CD4-positive, alpha-beta T cell treated with Interferon alpha-2 for 1 hour (primary cell): Measurements from ENCODE around the gene TTC27.
A peak's percentile ranks its signal among the peaks of the same experiment; 100 is the strongest.
"Not testable (repeated sequence)": the region's sequence is repeated elsewhere in the genome, so short reads cannot be mapped to it uniquely, and the experiment has no call there.

Experiments
- DNase-seq, 2 donors: peaks; one replicate each; pipeline ENCODE4 v3.0.0-alpha.2; 2020 to 2022

Gene TTC27

DNA sequence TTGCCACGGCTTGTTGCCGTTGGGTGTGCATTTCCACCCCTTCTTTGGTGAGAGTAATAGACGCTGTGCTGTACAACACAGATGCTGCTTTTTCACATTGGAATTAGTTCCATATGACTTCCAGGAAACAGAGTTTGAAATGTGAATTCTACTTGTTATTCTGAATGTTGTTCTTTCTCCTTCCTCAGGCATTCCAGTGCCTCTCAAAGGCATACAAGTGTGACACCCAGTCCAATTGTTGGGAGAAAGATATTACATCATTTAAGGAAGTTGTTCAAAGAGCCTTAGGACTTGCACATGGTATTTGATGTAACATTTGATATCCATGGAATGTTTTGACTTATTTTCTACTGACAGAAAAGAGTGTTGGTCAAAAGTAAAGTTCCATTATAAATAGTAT is 184.5 kb downstream of the TTC27 start:
- no peak for DNase-seq

DNA sequence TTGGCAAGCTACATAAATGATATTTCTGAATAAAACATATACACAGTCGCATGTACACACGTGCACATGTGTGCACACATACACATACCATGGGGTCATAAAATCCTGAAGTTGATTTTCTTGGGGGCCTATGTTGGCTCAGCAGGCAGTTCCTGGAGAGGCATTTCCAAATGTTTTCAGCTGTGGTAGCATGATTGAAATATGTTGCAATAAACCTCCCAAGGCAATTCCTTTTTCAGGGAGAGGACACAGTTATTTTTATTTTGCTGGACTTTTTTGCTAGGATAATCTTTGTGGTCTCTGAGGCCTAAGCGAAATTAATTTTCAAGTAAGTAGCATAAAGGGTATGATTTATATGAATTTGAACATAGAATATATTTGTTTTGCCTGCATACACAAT is 192.2 kb downstream of the TTC27 start:
- DNase-seq: no peak

DNA sequence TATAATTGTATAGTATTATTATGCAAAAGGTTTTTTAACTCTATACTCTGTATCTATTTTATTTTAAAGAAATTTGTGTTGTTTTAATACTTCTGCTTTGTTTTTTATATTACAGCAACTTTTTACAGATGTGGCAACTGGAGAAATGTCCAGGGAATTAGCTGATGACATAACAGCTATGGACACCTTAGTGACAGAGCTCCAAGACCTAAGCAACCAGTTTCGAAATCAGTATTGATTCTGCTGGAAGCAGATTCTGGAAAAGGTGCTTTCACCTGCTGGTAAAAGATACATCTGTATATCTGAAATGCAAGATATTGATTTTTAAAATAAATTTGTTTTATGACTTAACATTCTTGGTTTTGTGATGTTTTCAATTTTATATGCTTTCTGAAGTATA is 192.9 kb downstream of the TTC27 start:
- no peak for DNase-seq

DNA sequence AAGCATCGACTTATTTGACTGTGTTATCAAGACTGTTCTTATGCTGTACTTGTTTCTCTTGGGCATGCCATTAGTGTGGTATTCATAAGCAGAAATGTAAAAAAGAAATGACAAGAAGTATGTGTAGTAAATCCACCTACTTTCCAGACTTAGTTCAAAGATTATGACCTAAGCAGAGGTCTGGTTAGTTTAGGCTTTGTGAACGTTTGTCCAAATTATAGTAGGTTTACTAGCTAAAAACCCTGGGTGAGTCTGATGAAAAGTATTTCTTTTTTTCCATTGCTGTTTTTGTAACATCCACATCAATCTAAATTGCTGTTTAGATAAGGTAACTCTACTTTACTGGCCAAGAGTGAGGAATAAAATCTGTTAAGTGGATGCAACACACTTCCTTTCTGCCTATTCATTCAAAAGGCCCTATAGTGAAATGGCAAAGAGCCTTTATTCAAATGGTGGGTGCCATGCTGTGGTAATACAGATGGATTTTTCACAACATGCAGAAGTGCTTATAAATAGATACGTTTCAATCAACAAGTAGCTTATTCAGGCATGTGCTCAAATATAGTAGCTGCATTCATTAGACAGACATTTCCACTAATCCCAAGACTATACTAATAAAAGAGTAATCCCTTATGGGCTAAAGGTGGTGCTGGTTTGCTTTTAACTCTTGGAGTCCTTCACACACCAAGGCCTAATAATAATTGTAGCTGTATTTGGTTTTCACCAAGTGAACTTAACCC is 196.4 kb downstream of the TTC27 start:
- DNase-seq: no peak

DNA sequence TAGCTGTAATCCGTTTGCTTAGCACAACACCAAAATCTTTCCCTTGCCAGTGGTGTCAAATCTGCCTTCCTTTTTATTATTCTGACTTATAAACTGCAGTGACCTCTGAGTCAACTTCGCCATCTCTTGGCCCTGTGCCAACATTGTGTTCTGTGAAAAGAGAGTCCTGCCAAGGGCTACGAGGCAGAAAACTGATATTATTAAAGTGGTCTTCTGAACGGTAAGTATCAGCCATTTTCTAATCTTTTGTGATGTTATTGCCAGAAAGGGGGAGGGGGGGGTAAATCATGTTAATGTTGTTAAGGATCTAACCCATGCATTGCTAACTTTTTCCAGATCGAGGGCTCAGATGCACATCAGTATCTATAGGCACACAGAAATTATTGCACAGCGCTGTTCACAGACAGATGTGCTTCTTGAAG is 197.5 kb downstream of the TTC27 start:
- DNase-seq: no peak

DNA sequence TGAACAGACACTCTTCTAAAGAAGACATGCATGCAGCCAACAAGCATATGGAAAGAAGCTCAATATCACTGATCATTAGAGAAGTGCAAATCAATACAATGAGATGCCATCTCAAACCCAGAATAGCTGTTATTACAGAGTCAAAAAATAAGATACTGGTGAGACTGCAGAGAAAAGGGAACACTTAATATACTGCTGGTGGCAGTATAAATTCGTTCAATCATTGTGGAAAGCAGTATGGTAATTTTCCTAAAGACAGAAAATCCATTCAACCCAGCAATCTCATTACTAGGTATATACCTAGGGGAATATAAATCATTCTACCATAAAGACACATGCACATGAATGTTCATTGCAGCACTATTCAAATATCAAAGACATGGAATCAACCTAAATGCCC is 202.3 kb downstream of the TTC27 start:
- no peak for DNase-seq

- no peak for DNase-seq
These were observed 205.0 kb downstream of the TTC27 start for GRCh38 chr2:32832821-32833220.

DNA sequence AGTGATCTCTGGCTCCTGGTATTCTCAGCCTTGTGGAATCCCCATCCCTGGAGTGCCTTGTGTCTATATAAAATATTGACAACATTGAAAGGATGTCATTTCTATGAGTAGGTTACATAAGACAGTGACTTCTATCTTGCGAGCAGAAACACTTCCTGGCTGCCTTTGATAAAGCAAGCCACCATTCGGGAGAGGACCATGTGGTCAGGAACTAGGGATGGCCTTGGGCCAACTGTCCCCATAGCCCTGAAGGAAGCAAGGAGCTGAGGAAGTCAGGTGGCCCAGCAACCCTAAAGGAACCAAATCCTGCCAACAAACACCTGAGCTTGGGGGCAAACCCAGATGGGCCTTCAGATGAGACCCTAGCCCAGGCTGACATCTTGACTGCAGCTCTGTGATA is 205.9 kb downstream of the TTC27 start:
- no peak for DNase-seq

DNA sequence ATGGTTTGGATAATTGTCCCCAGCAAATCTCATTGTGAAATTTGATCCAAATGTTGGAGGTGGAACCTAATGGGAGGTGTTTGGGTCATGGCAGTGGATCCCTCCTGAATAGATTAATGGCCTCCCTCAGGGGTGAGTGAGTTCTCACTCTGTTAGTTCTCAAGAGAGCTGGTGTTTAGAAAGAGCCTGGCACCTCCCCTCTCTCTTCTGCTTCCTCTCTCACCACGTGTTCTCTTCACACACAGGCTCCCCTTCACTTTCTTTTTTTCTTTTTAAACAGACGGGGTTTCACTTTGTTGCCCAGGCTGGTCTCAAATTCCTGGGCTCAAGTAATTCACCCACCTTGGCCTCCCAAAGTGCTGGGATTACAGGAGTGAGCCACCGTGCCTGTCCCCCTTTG is 207.3 kb downstream of the TTC27 start:
- DNase-seq: no peak

DNA sequence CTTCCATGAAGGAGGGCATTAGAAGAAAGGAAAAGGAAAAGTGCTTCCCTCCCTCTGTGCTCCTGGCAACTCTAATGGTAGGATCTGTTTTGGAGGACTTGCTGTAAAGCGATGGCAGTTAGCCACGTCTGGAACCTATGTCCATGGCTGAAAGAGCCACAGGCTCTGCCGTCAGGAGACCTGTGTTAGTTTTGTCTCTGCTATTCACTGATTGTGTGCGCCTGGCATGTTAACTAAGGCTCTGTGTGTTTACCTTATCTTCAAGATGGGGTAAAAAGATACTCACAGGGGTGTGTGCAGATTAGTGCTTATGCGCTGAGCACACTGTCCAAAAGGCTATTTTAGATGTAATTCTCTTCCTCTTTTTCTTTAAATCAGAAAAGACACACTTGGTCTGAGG is 209.1 kb downstream of the TTC27 start:
- DNase-seq: no peak

DNA sequence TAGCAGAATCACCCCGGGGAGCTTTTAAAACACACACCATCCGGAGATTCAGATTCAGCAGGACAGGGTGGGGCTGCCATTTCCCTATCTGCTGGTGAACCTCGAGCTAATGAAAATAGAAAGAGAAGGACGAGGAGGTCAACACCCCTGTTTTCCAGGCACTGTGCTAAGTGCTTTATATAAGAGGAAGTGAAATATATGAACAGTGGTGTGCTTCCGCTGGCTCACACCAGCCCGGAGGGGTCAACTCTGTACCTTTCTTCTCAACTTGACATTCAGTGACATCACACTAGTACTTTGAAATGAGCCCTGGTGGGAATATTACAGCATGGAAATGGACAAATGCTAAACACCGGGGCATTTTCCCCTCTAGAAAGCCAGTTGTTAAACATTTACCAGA is 210.6 kb downstream of the TTC27 start:
- DNase-seq: peak; percentile 2 to 8

DNA sequence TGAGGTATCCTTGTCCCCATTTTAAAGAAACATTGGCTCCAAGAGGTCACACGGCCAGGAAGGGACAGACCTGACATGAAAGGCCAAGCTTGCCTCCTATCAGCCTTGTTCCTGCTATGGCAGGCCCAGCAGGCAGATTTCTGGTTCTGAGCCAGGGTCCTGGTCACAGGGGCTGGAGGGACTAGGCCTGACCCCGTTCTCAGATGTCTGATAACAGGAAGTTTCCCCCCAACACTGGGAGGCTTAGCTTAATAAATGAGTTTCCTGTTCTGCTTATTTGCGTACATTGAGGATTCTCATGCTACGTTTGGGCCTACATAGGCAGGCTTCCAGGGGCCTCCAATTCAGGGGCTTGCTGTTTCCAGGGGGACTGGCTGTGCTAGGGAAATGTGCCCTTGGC is 211.1 kb downstream of the TTC27 start:
- DNase-seq: no peak

DNA sequence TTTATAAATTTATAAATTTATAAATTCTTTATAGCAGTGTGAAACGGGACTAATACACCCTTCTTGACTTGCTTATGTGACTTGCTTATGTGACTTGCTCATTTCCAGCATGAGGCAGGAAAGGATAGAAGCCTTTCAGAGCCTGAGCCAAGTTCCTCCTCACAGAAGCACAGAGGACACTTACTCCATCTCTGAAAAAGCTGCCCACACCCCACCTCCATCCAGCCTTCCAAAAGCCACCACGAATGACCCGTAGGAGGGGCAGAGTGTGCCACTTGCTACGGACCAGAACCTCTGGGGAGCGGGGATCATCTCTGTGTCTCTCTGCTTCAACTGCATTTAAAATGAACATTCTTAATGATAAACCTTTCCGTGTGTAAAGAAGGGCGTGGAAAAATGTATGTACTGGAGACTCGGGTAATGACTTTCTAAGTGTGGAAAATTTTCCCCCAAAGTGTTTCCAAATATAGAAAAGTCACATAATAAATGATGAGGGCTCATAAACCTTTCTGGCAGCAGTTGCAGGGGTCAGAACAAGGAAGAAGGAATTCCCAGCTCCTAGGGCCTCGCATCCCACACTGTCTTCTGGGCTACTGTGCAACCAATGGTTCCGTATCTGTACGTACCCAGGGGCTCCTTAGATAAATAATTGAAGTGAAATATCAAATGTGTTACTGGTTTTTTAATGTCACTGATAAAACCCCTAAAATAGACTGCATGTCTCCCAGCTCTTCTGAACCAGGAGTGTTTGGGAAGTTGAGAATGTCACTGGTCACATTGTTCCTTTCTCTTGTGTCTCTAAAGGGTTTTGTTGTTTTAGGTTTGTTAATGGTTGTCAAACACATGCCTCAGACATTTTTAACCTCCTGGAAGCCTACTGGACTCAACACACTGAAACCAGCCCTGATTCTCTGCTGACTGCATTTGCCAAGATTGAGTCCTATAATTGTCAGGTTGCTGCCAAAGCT is 214.4 kb downstream of the TTC27 start:
- no peak for DNase-seq

DNA sequence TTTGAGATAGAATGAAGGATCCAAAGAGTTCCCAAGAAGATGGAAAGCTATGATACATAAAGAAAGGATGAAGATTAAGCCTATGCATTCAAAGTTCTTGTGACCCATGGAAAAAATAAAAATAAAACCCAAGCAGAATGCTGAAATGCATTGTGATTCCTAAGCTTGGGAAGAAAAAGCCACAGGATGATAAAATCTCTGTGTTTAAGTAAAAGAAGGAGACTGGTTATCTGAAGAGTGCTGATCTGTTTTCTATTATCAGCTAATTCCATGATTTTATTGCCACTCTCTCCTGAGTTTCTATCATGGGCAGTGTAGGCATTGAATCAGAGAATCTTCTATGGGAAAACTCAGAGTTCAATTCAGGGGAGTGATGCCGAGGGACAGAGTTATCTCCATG is 215.8 kb downstream of the TTC27 start:
- DNase-seq: no peak

DNA sequence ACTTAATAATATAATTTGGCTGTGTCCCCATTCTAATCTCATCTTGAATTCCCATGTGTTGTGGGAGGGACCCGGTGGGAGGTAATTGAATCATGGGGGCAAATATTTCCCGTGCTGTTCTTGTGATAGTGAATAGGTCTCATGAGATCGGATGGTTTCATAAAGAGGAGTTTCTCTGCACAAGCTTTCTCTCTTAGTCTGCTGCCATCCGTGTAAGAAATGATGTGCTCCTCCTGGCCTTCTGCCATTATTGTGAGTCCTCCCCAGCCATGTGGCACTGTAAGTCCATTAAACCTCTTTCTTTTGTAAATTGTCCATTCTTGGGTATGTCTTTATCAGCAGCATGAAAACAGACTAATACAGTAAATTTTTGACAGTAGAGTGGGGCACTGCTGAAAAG is 216.4 kb downstream of the TTC27 start:
- no peak for DNase-seq

GRCh38 chr2:32846274-32846673 is 218.4 kb downstream of the TTC27 start:
- not testable (repeated sequence) for DNase-seq

DNA sequence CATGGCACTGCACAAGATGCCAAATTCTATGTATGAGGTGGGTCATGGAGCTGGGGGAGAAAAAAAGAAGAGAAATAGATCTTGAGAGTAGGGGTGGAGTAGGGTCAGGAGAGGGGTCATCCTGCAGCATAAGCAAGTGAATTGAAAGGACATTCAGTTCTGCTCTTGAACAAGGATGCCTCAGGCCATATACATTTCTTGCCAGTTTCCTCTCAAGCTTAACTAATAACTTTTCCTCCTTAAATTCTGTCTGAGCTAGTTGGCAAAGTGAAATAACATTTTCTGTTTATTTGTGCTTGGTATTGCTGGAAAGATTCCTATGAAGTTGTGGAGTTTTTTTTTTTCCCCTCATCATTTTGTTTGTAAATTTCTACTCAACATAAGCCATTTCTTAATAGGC is 219.9 kb downstream of the TTC27 start:
- DNase-seq: no peak

- DNase-seq: no peak
These were observed 221.8 kb downstream of the TTC27 start for GRCh38 chr2:32849456-32850194.

DNA sequence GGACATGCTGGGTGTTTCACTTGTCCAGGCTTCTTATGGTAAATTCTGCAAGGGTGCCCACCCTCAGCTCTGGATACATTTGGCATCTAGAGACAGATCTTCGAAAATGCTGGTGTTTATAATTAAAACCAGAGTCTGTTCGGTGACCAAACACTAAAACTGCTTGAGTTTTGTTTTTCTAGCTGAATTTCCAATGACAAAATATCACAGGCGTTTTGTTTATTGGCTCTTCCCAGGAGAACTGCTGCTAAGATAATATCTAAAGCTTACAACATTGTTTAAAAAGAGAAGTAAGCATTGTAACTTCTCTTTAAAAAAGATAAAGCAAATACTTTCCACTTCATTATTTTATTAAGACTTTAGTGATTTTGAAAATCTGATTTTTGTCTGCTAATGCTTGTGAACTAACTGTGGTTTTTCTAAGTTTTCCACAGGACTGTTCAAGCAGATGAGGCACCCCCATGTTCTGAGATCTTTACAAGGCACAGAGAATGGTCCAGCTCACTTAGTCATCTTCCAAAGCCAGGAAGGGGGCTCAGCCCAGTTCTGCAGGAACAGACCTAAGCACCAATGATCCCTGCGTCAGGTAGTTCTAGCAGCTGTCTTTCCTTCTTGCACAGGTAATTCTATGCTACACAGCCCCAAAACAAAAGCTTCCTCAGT is 224.1 kb downstream of the TTC27 start:
- DNase-seq: no peak

DNA sequence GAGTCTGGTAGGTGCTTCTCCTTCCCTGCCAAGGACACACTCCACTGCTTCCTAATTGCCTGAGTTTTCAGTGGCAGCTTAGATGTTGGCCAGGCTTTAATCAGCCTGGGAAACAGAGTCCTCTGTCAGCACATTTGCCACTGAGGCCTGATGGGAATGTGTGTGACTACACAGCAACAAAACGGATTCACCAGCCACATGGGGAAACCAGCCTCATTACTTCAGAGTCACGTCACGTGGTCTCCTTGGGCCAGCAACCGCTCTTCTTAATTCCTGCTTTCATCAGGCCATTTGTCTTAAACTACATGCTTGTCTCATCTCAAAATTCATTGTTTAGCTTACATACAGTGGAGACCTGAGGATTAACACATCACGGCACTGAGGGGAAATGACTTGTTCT is 225.0 kb downstream of the TTC27 start:
- DNase-seq: no peak

DNA sequence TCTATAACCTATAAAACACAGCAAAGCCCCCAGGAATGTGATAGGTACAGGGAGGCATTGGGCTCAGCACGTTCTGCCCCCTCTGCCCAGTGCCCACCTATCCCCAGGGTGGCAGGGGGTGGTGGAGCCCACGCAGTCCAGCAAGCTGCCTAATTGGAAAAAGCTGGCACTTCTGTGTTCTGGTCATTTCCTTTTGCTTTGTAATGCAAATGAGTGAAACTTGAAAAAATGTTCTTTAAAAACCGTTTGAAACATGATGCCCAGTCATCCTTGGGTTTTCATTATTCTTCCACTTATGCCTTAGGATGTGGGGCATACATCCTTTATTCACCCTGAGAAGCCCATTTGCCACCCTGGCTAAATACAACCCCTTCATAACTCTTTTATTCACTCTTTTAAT is 229.0 kb downstream of the TTC27 start:
- DNase-seq: no peak

DNA sequence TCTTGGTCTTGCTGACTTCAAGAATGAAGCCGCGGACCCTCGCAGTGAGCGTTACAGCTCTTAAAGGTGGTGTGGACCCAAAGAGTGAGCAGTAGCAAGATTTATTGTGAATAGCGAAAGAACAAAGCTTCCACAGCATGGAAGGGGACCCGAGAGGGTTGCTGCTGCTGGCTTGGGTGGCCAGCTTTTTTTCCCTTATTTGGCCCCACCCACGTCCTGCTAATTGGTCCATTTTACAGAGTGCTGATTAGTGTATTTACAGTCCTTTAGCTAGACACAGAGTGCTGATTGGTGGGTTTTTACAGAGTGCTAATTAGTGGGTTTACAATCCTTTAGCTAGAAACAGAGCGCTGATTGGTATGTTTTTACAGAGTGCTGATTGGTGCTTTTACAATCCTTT is 230.9 kb downstream of the TTC27 start:
- DNase-seq: no peak

DNA sequence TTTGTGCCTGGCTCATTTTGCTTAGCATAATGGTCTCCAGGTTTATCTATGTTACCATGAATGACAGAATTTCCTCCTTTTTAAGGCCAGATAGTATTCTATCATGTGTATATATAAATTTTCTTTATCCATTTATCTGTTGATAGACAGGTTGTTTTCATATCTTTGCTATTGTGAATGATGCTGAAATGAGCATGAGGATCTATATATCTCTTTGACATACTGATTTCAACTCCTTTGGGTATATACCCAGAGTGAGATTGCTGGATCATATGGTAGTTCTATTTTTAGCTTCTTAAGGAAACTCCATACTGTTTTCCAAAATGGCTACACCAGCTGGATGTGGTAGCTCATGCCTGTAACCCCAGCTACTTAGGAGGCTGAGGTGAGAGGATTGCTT is 232.5 kb downstream of the TTC27 start:
- no peak for DNase-seq
